H1 (cell line): ENCODE results near the gene COLEC12. TPM values are rescaled to one million over a fixed set of nuclear protein-coding genes. Genes with fewer than 3 reads are reported as not detected.

Source experiments
- CTCF ChIA-PET: fragments of 300-600 bp; sonication (Branson Sonifier 250); formaldehyde crosslinking; loops from one replicate; lab custom pipeline; 2021; ENCODE audit not compliant: partially characterized antibody; lab: Charles Lee
- POLR2A ChIA-PET: fragments of 300-600 bp; sonication (Branson Sonifier 250); formaldehyde crosslinking; loops from one replicate; lab custom pipeline; 2021; ENCODE audit warnings: inconsistent platforms; ENCODE audit not compliant: partially characterized antibody; lab: Charles Lee
- DNase-seq, 2 experiments: peaks; one replicate each; pipeline versions ENCODE4 v3.0.0 to v3.0.0-alpha.2; 2010 to 2022; ENCODE audit warnings: low spot score in 2 of 2, low read depth in 1 of 2, mixed read lengths in 1 of 2
- FAIRE-seq: peaks from 2 replicates; lab custom pipeline; 2011; peaks lifted over from hg19 to GRCh38; lab: Jason Lieb, UNC
- H2AFZ ChIP-seq: 2 replicates; pipeline ENCODE4 v1.8.1; 2012; ENCODE audit warnings: low read length, inconsistent platforms
- H2AK5ac ChIP-seq: 2 replicates; pipeline ENCODE4 v1.6.1; 2013; ENCODE audit warnings: low read depth, low read length
- H2BK120ac ChIP-seq: replicated peaks from 2 replicates; pipeline ENCODE3; 2013; ENCODE audit warnings: low read depth, low read length, inconsistent platforms
- H2BK12ac ChIP-seq: 2 replicates; pipeline ENCODE4 v1.6.1; 2013; ENCODE audit warnings: low read depth, low read length
- H2BK15ac ChIP-seq: 2 replicates; pipeline ENCODE4 v1.6.1; 2013; ENCODE audit warnings: low read length
- H2BK20ac ChIP-seq: 2 replicates; pipeline ENCODE4 v1.6.1; 2013; ENCODE audit warnings: low read length
- H2BK5ac ChIP-seq: 2 replicates; pipeline ENCODE4 v1.6.1; 2013; ENCODE audit warnings: low read depth, low read length
- H3K14ac ChIP-seq: 2 replicates; pipeline ENCODE4 v1.6.1; 2013; ENCODE audit warnings: inconsistent platforms; ENCODE audit not compliant: insufficient read length
- H3K18ac ChIP-seq: 2 replicates; pipeline ENCODE4 v1.6.1; 2013; ENCODE audit warnings: low read length; ENCODE audit errors: extremely low read depth
- H3K23ac ChIP-seq: 2 replicates; pipeline ENCODE4 v1.6.1; 2013; ENCODE audit warnings: inconsistent platforms; ENCODE audit not compliant: insufficient read length
- H3K23me2 ChIP-seq: 2 replicates; pipeline ENCODE4 v1.6.1; 2013; ENCODE audit warnings: low read depth, low read length
- H3K27ac ChIP-seq: 2 replicates; pipeline ENCODE4 v1.6.1; 2011; ENCODE audit warnings: low read depth, low read length, inconsistent platforms
- H3K27me3 ChIP-seq, 4 experiments: replicated peaks in 1 of 4; 1 replicate in 1 of 4; 2 replicates in 3 of 4; pipeline versions ENCODE4 v1.6.1 to v1.8.1; 2011 to 2013; ENCODE audit warnings: low read length in 3 of 4, mild to moderate bottlenecking in 3 of 4, inconsistent platforms in 2 of 4, mixed read lengths in 2 of 4, moderate library complexity in 1 of 4; ENCODE audit not compliant: control insufficient read depth in 3 of 4, insufficient read depth in 3 of 4; ENCODE audit errors: extremely low read depth in 1 of 4
- H3K36me3 ChIP-seq, 4 experiments: 2 replicates each; pipeline versions ENCODE4 v1.6.1 to v1.8.1; 2011 to 2013; ENCODE audit warnings: mild to moderate bottlenecking in 4 of 4, low read length in 3 of 4, moderate library complexity in 2 of 4, control low read depth in 1 of 4, inconsistent platforms in 1 of 4; ENCODE audit not compliant: insufficient read depth in 4 of 4, control insufficient read depth in 2 of 4
- H3K4ac ChIP-seq: replicated peaks from 2 replicates; pipeline ENCODE3; 2013; ENCODE audit warnings: low read length, low read depth, mixed read lengths, inconsistent platforms; ENCODE audit not compliant: insufficient read length
- H3K4me1 ChIP-seq, 4 experiments: replicated peaks in 1 of 4; 1 replicate in 1 of 4; 2 replicates in 3 of 4; pipeline versions ENCODE4 v1.6.1 to v1.8.1; 2011 to 2013; ENCODE audit warnings: low read length in 3 of 4, inconsistent platforms in 2 of 4, mixed read lengths in 1 of 4; ENCODE audit not compliant: insufficient read depth in 4 of 4, control insufficient read depth in 3 of 4
- H3K4me2 ChIP-seq, 2 experiments: 2 replicates each; pipeline versions ENCODE4 v1.6.1 to v1.8.1; 2011 to 2013; ENCODE audit warnings: low read depth in 2 of 2, low read length in 2 of 2, control low read depth in 1 of 2, inconsistent platforms in 1 of 2, mild to moderate bottlenecking in 1 of 2; ENCODE audit not compliant: insufficient read depth in 1 of 2
- H3K4me3 ChIP-seq, 4 experiments: fragments of 200-600, 300-600 bp in 1 of 4; sonication (generic), shearing (Covaris generic), sonication (Bioruptor Twin) in 1 of 4; 2 replicates each; pipeline versions ENCODE4 v1.5.1 to v1.8.1; 2011 to 2016; ENCODE audit warnings: low read length in 4 of 4, low read depth in 3 of 4, control low read depth in 2 of 4, inconsistent platforms in 2 of 4, mild to moderate bottlenecking in 2 of 4, mixed read lengths in 1 of 4, moderate library complexity in 1 of 4; ENCODE audit not compliant: insufficient read depth in 2 of 4; ENCODE audit errors: extremely low read depth in 1 of 4
- H3K56ac ChIP-seq: replicated peaks from 2 replicates; pipeline ENCODE3; 2013; ENCODE audit warnings: low read depth, mild to moderate bottlenecking, mixed read lengths, low read length, inconsistent platforms; ENCODE audit not compliant: insufficient read length
- H3K79me1 ChIP-seq: 2 replicates; pipeline ENCODE4 v1.6.1; 2013; ENCODE audit warnings: low read depth, low read length, control low read depth
- H3K79me2 ChIP-seq, 2 experiments: 2 replicates each; pipeline versions ENCODE4 v1.6.1 to v1.8.1; 2012 to 2013; ENCODE audit warnings: low read length in 2 of 2, mild to moderate bottlenecking in 2 of 2, inconsistent platforms in 1 of 2; ENCODE audit not compliant: insufficient read depth in 2 of 2, control insufficient read depth in 1 of 2
- H3K9ac ChIP-seq, 4 experiments: replicated peaks in 1 of 4; 1 replicate in 1 of 4; 2 replicates in 3 of 4; pipeline versions ENCODE4 v1.6.1 to v1.8.1; 2011 to 2013; ENCODE audit warnings: low read depth in 3 of 4, low read length in 3 of 4, control low read depth in 2 of 4, mild to moderate bottlenecking in 2 of 4, moderate library complexity in 2 of 4, inconsistent platforms in 1 of 4; ENCODE audit errors: extremely low read depth in 1 of 4
- H3K9me3 ChIP-seq, 2 experiments: 2 replicates each; pipeline versions ENCODE4 v1.6.1 to v1.8.1; 2012 to 2013; ENCODE audit warnings: mild to moderate bottlenecking in 2 of 2, moderate library complexity in 2 of 2, control low read depth in 1 of 2, inconsistent platforms in 1 of 2, low read depth in 1 of 2, low read length in 1 of 2, mixed read lengths in 1 of 2; ENCODE audit not compliant: insufficient read depth in 2 of 2
- H4K20me1 ChIP-seq, 2 experiments: replicated peaks in 1 of 2; 2 replicates each; pipeline versions ENCODE3 to v1.8.1; 2011 to 2013; ENCODE audit warnings: inconsistent platforms in 2 of 2, low read length in 2 of 2, mild to moderate bottlenecking in 1 of 2; ENCODE audit not compliant: insufficient read depth in 2 of 2, control insufficient read depth in 1 of 2
- H4K5ac ChIP-seq: 2 replicates; pipeline ENCODE4 v1.6.1; 2013; ENCODE audit warnings: low read length, low read depth, mixed read lengths, inconsistent platforms; ENCODE audit not compliant: insufficient read length
- H4K8ac ChIP-seq: 2 replicates; pipeline ENCODE4 v1.8.0; 2013; ENCODE audit warnings: mild to moderate bottlenecking, moderate library complexity, low read length, inconsistent platforms; ENCODE audit not compliant: insufficient read depth; ENCODE audit errors: extremely low read depth
- H4K91ac ChIP-seq: replicated peaks from 2 replicates; pipeline ENCODE3; 2013; ENCODE audit warnings: low read length, mixed read lengths, inconsistent platforms; ENCODE audit not compliant: insufficient read length
- CREB1 ChIP-seq: IDR thresholded peaks from 2 replicates; pipeline ENCODE4 v1.6.1; 2012; ENCODE audit warnings: inconsistent platforms
- POU5F1 ChIP-seq: IDR thresholded peaks from 2 replicates; pipeline ENCODE4 v1.6.1; 2011; ENCODE audit warnings: low read depth, mild to moderate bottlenecking, low read length, moderate library complexity
- RFX5 ChIP-seq: IDR thresholded peaks from 2 replicates; pipeline ENCODE4 v1.6.1; 2011; ENCODE audit warnings: low read depth, low read length, improper control_type of control experiment, borderline replicate concordance
- polyA plus RNA-seq, 7 experiments: library from polyadenylated mRNA; depleted of rRNA in 3 of 7; stranded (reverse) in 5 of 7; unstranded in 2 of 7; fragments of >200 nt in 5 of 7; fragments of 200-250 nt in 2 of 7; gene quantifications; 1 replicate in 5 of 7; 2 replicates in 1 of 7; 4 replicates in 1 of 7; pipeline versions ENCODE4 v1.2.1 to v1.2.3, GENCODE V29; 2011 to 2013; ENCODE audit warnings: missing spikeins in 2 of 7, mixed read lengths in 2 of 7
- total RNA-seq: library from RNA; stranded (reverse); fragmentation: NEBNext Ultra II Directional; extraction: Animal tissue kit (Norgen Biotek cat#: 25700); gene quantifications from 2 replicates; pipeline ENCODE4 v1.2.1, GENCODE V29; 2021

The COLEC12 gene
- total and polyA plus RNA-seq, 2 of the 8 experiments (the other 6 are each of a cell fraction or from before 2014, with no cell fraction given) = 0.44 to 2.3 TPM

GRCh38 chr18:313931-314330, 186.6 kb downstream of the COLEC12 start:
- H3K4me1 ChIP-seq = 0 out of 7 replicates have a peak, but pooled peaks cover 0 to 2% (median 0%) of the 10 kb centered on the region in 4 experiments
- no peak overlapping the region for H3K27ac ChIP-seq
- no peak overlapping the region for H2BK15ac ChIP-seq
- H3K56ac ChIP-seq = no peak overlapping the region
- no peaks in the 10 kb centered on the region for H3K79me1 ChIP-seq
- H3K14ac ChIP-seq = no peak overlapping the region
- no peaks in the 10 kb centered on the region for H3K27me3 ChIP-seq
- no peak overlapping the region for H2BK120ac ChIP-seq
- ChIA-PET CTCF (interaction anchor here (0.7 to 2.3 kb wide), 2 partner anchors 9 to 194 kb away, joined by 3 to 5 read pairs; no protein-coding TSS in a partner anchor), POLR2A (no interaction called here)
- no peak overlapping the region for H2BK5ac ChIP-seq
- no peak overlapping the region for H4K91ac ChIP-seq
- H2AFZ ChIP-seq = no peak overlapping the region
- no peak overlapping the region for H3K18ac ChIP-seq
- H2AK5ac ChIP-seq = no peak overlapping the region
- H3K9me3 ChIP-seq = no peaks in the 10 kb centered on the region
- H2BK20ac ChIP-seq = no peak overlapping the region
- H4K5ac ChIP-seq = no peak overlapping the region
- no peak overlapping the region for H3K23ac ChIP-seq
- no peak overlapping the region for H2BK12ac ChIP-seq
- no peaks in the 10 kb centered on the region for H4K20me1 ChIP-seq
- no peak for TF ChIP-seq RFX5
- TF ChIP-seq CREB1 = no peak
- TF ChIP-seq POU5F1 = no peak
- no peaks in the 10 kb centered on the region for H3K36me3 ChIP-seq
- no peaks in the 10 kb centered on the region for H3K79me2 ChIP-seq
- peaks cover 1% of the 10 kb centered on the region; the same call in 1 of the 2 replicates for H3K23me2 ChIP-seq
- no peak for DNase-seq
- no peak overlapping the region for H3K4me3 ChIP-seq
- FAIRE-seq = no peak
- H4K8ac ChIP-seq = no peak overlapping the region
- H3K9ac ChIP-seq = no peak overlapping the region
- no peak overlapping the region for H3K4ac ChIP-seq
- H3K4me2 ChIP-seq = no peak overlapping the region
